ENCODE measurements around the gene LCMT1.

DNA sequence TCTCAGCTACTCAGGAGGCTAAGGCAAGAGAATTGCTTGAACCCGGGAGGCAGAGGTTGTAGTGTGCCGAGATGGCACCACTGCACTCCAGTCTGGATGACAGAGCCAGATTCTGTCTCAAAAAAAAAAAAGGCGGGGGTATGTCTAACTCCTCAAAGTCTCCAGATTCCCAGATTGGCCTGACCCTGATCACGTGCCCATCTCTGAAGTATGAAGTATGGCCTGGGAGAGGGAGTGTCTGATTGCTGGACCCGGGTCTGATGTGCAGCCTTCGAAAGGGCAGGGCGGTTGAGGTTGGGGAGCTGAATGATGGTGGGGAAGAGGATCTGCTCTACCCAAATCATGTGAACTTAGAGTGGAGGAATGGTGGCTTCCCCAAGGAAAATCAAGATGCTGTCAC lies 87.9 kb downstream of the LCMT1 start:
- no peak for TF ChIP-seq TEAD4 (IDR thresholded peaks at IDR 0.05; ENCODE audit: low read length)
- TF ChIP-seq TEAD4 (CRISPR knock-in tag; IDR thresholded peaks at IDR 0.05; ENCODE audit: borderline replicate concordance) = no peak
- TF ChIP-seq TBP (optimal IDR thresholded peaks at IDR 0.05; ENCODE audit: low read depth, low read length) = no peak
- no peak for TF ChIP-seq MYC (IDR thresholded peaks at IDR 0.05; ENCODE audit: low read depth, low read length)
- TF ChIP-seq MYC (CRISPR knock-in tag; IDR thresholded peaks at IDR 0.05; ENCODE audit: borderline replicate concordance, low read depth) = no peak
- TF ChIP-seq CHD2 (IDR thresholded peaks at IDR 0.05; ENCODE audit: low read depth, low read length) = no peak
- TF ChIP-seq RBBP5 (IDR thresholded peaks at IDR 0.05; ENCODE audit: borderline replicate concordance, insufficient read depth, low read length, poor library complexity, severe bottlenecking) = no peak
- TF ChIP-seq, protein P1, sequence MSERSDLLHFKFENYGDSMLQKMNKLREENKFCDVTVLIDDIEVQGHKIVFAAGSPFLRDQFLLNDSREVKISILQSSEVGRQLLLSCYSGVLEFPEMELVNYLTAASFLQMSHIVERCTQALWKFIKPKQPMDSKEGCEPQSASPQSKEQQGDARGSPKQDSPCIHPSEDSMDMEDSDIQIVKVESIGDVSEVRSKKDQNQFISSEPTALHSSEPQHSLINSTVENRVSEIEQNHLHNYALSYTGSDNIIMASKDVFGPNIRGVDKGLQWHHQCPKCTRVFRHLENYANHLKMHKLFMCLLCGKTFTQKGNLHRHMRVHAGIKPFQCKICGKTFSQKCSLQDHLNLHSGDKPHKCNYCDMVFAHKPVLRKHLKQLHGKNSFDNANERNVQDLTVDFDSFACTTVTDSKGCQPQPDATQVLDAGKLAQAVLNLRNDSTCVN (CRISPR knock-in tag; IDR thresholded peaks at IDR 0.05) = no peak
- no peak for TF ChIP-seq SIX5 (IDR thresholded peaks at IDR 0.05; ENCODE audit: borderline replicate concordance in 1 of 2, insufficient read depth in 1 of 2, low read depth in 1 of 2, low read length in 2 of 2)
- no peak for TF ChIP-seq JUNB (CRISPR knock-in tag; conservative IDR thresholded peaks at IDR 0.05)
- no peak for TF ChIP-seq EZH2 (IDR thresholded peaks at IDR 0.05; ENCODE audit: borderline replicate concordance, low read depth, low read length)
- TF ChIP-seq, protein P2, sequence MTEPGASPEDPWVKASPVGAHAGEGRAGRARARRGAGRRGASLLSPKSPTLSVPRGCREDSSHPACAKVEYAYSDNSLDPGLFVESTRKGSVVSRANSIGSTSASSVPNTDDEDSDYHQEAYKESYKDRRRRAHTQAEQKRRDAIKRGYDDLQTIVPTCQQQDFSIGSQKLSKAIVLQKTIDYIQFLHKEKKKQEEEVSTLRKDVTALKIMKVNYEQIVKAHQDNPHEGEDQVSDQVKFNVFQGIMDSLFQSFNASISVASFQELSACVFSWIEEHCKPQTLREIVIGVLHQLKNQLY (CRISPR knock-in tag; conservative IDR thresholded peaks at IDR 0.05) = no peak

Measured in K562 (cell line).